ENCODE measurements around the gene MED31.

GRCh38 chr17:6666557-6666956 is 15.2 kb upstream of the MED31 start:
- TF ChIP-seq CTCF (IDR thresholded peaks at IDR 0.05) (no peak), TP53 (CRISPR knock-in tag; IDR thresholded peaks at IDR 0.05) (no peak), ZNF263 (CRISPR knock-in tag; IDR thresholded peaks at IDR 0.05; ENCODE audit: low read depth) (no peak), ZNF532 (CRISPR knock-in tag; IDR thresholded peaks at IDR 0.05; ENCODE audit: borderline replicate concordance) (no peak), ZNF121 (CRISPR knock-in tag; IDR thresholded peaks at IDR 0.05) (no peak), IRF2 (CRISPR knock-in tag; IDR thresholded peaks at IDR 0.05; ENCODE audit: borderline replicate concordance, low read depth) (no peak), NR1H2 (CRISPR knock-in tag; IDR thresholded peaks at IDR 0.05) (no peak), ATF3 (CRISPR knock-in tag; conservative IDR thresholded peaks at IDR 0.05) (no peak), ZNF416 (CRISPR knock-in tag; IDR thresholded peaks at IDR 0.05) (no peak), ELF4 (CRISPR knock-in tag; IDR thresholded peaks at IDR 0.05; ENCODE audit: low read depth) (no peak), JUN (CRISPR knock-in tag; IDR thresholded peaks at IDR 0.05) (no peak)
